B cell (primary cell): ENCODE results near the gene CCDC28B. TPM values are rescaled to one million over a fixed set of nuclear protein-coding genes. Genes with fewer than 3 reads are reported as not detected.

ENCODE experiments used
- ATAC-seq: fragments of 200-7000 bp; cut with Tn5 transposase; one replicate; pipeline ENCODE4 v1.10.0; 2021; ENCODE audit warnings: low read depth, mild to moderate bottlenecking, moderate number of reproducible peaks, moderate library complexity
- CTCF ChIA-PET: fragments of 350-600 bp; sonication (Branson Sonifier 250); formaldehyde crosslinking; loops from one replicate; lab custom pipeline; 2021; ENCODE audit warnings: antibody characterized with exemption, inconsistent platforms; lab: Charles Lee
- POLR2A ChIA-PET: fragments of 350-600 bp; sonication (Branson Sonifier 250); formaldehyde crosslinking; loops from one replicate; lab custom pipeline; 2021; ENCODE audit warnings: antibody characterized with exemption; lab: Charles Lee
- DNase-seq: peaks from one replicate; pipeline ENCODE4 v3.0.0; 2013
- H2AFZ ChIP-seq: 2 replicates; pipeline ENCODE4 v1.6.1; 2012; ENCODE audit warnings: mild to moderate bottlenecking, low read depth, low read length; ENCODE audit not compliant: insufficient read depth, poor library complexity, severe bottlenecking
- H3K27ac ChIP-seq, 2 donors: 1 replicate in 1 of 2; 2 replicates in 1 of 2; pipeline ENCODE4 v1.5.1; 2012 to 2013; ENCODE audit warnings: low read length in 2 of 2, mild to moderate bottlenecking in 2 of 2, moderate library complexity in 1 of 2
- H3K27me3 ChIP-seq, 4 experiments: fragments of 200-600 bp in 1 of 4; sonication (generic) in 1 of 4; replicated peaks in 1 of 4; 1 replicate in 2 of 4; 2 replicates in 2 of 4; pipeline versions ENCODE4 v1.6.1 to v1.7.0; 2013 to 2016; ENCODE audit warnings: low read length in 3 of 4, mild to moderate bottlenecking in 2 of 4, mixed read lengths in 1 of 4, moderate library complexity in 1 of 4; ENCODE audit not compliant: insufficient read depth in 4 of 4, control insufficient read depth in 3 of 4; ENCODE audit errors: control extremely low read depth in 1 of 4
- H3K36me3 ChIP-seq, 2 experiments: replicated peaks in 1 of 2; 1 replicate in 1 of 2; 2 replicates in 1 of 2; pipeline versions ENCODE4 v1.6.1 to v1.7.1; 2013; ENCODE audit warnings: low read length in 1 of 2; ENCODE audit not compliant: insufficient read depth in 2 of 2, control insufficient read depth in 1 of 2; ENCODE audit errors: control extremely low read depth in 1 of 2, extremely low read depth in 1 of 2
- H3K4me1 ChIP-seq, 2 donors: fragments of 200-600 bp in 1 of 2; sonication (generic) in 1 of 2; 1 replicate in 1 of 2; 2 replicates in 1 of 2; pipeline versions ENCODE4 v1.5.1 to v1.6.1; 2013 to 2017; ENCODE audit warnings: low read length in 2 of 2; ENCODE audit not compliant: control insufficient read depth in 2 of 2, insufficient read depth in 2 of 2
- H3K4me2 ChIP-seq: replicated peaks from 2 replicates; pipeline ENCODE3; 2012; ENCODE audit warnings: mild to moderate bottlenecking, low read depth, low read length; ENCODE audit not compliant: poor library complexity, severe bottlenecking
- H3K4me3 ChIP-seq, 5 experiments: fragments of 200-600 bp in 1 of 5; sonication (generic) in 1 of 5; 1 replicate in 3 of 5; 2 replicates in 2 of 5; pipeline versions ENCODE4 v1.5.1 to v1.7.0; 2011 to 2016; ENCODE audit warnings: low read length in 4 of 5, mild to moderate bottlenecking in 4 of 5, low read depth in 2 of 5, control low read depth in 1 of 5, moderate library complexity in 1 of 5; ENCODE audit not compliant: insufficient read depth in 1 of 5; ENCODE audit errors: control extremely low read depth in 1 of 5, extremely low read depth in 1 of 5
- H3K79me2 ChIP-seq: fragments of 200-600 bp; sonication (generic); one replicate; pipeline ENCODE4 v1.6.0; 2016; ENCODE audit warnings: low read length; ENCODE audit not compliant: control insufficient read depth, insufficient read depth
- H3K9ac ChIP-seq: fragments of 200-600 bp; sonication (generic); 2 replicates; pipeline ENCODE4 v1.6.1; 2017; ENCODE audit warnings: mild to moderate bottlenecking, low read length, moderate library complexity
- H3K9me3 ChIP-seq, 3 donors: one replicate each; pipeline versions ENCODE4 v1.6.1 to v1.7.1; 2013; ENCODE audit warnings: low read length in 2 of 3; ENCODE audit not compliant: control insufficient read depth in 2 of 3, insufficient read depth in 1 of 3; ENCODE audit errors: control extremely low read depth in 1 of 3
- H4K20me1 ChIP-seq: 2 replicates; pipeline ENCODE4 v1.6.0; 2012; ENCODE audit warnings: mild to moderate bottlenecking, low read length; ENCODE audit not compliant: insufficient read depth, control insufficient read depth, poor library complexity, severe bottlenecking
- H3K27ac Mint-ChIP-seq: one replicate; pipeline ENCODE4 v1.8.0; 2021; ENCODE audit warnings: mixed read lengths
- H3K27me3 Mint-ChIP-seq: one replicate; pipeline ENCODE4 v1.8.0; 2021; ENCODE audit warnings: mixed read lengths
- H3K4me1 Mint-ChIP-seq: one replicate; pipeline ENCODE4 v1.8.0; 2021; ENCODE audit warnings: mixed read lengths
- H3K4me3 Mint-ChIP-seq: one replicate; pipeline ENCODE4 v1.8.0; 2021; ENCODE audit warnings: mixed read lengths
- H3K9me3 Mint-ChIP-seq: one replicate; pipeline ENCODE4 v1.8.0; 2022; ENCODE audit warnings: mixed read lengths; ENCODE audit not compliant: insufficient read depth
- EZH2 ChIP-seq: IDR thresholded peaks from 2 replicates; pipeline ENCODE4 v1.6.1; 2012; ENCODE audit warnings: borderline replicate concordance, low read depth, mild to moderate bottlenecking, moderate library complexity, low read length; ENCODE audit not compliant: insufficient read depth, poor library complexity, severe bottlenecking
- WGBS: methylation state at CpG from one replicate; pipeline ENCODE4 v1.1.5; 2013; ENCODE audit warnings: missing lambda C conversion rate; ENCODE audit not compliant: insufficient coverage; 5-methylcytosine and 5-hydroxymethylcytosine counted together
- intact Hi-C: fragments of 100-400 bp; cut with micrococcal nuclease; formaldehyde crosslinking; loops from one replicate; pipeline ENCODE4 v1.10.0; 2022
- polyA plus RNA-seq: library from polyadenylated mRNA; depleted of rRNA; stranded (reverse); fragments of >200 nt; gene quantifications from 2 replicates; pipeline ENCODE4 v1.2.3, GENCODE V29; 2012
- total RNA-seq, 2 donors: library from RNA; stranded (reverse); fragments of 120-200 nt in 1 of 2; gene quantifications; 1 replicate in 1 of 2; 2 replicates in 1 of 2; pipeline versions ENCODE4 v1.2.3 to v1.2.4, GENCODE V29; 2013 to 2022
- TF ChIP-seq, protein P1 (sequence below): fragments of 200-600 bp; IDR thresholded peaks from one replicate; pipeline ENCODE4 v1.8.0; 2022; ENCODE audit warnings: antibody characterized with exemption, mild to moderate bottlenecking

Gene CCDC28B
- total and polyA plus RNA-seq, 2 donors (not counting 1 experiment from before 2014, with no cell fraction given): 7.8 to 8.0 TPM

DNA sequence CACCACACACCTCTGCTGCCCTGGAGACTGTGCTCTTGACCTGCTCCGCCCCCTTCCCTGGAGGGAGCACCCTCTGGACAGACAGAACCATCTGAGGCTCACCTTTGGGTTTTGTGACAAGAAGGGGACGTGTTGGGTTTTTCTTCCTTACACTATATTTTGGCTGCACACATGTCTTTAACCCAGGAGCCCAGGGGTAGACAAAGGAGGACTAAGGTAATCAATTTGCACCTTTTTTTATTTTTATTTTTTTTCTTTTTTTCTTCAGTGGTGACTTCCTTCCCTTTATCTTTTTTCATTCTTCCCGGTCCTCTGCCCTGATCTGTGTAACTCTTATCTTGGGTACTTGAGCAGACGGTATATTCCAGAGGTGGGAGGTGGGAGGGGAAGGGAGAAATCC is 29.4 kb upstream of the CCDC28B start:
- Histone ChIP-seq H3K27ac (no peak overlapping the region), H3K4me3 (no peak overlapping the region), H3K4me2 (no peak overlapping the region), H3K27me3 (no peaks in the 10 kb centered on the region), H3K9ac (no peak overlapping the region), H3K4me1 (no peaks in the 10 kb centered on the region), H4K20me1 (no peaks in the 10 kb centered on the region), H3K36me3 (peaks cover 11 to 70% of the 10 kb centered on the region in 2 experiments), H3K79me2 (peaks cover 2% of the 10 kb centered on the region), H3K9me3 (no peaks in the 10 kb centered on the region), H2AFZ (no peak overlapping the region)
- ChIA-PET POLR2A (no interaction called here), CTCF (interaction anchor here (1.0 kb wide), 1 partner anchor 44 kb away, joined by 3 read pairs; no protein-coding TSS in a partner anchor)
- H3K4me3 Mint-ChIP-seq: no peak overlapping the region
- H3K4me1 Mint-ChIP-seq: no peaks in the 10 kb centered on the region
- TF ChIP-seq, protein P1, sequence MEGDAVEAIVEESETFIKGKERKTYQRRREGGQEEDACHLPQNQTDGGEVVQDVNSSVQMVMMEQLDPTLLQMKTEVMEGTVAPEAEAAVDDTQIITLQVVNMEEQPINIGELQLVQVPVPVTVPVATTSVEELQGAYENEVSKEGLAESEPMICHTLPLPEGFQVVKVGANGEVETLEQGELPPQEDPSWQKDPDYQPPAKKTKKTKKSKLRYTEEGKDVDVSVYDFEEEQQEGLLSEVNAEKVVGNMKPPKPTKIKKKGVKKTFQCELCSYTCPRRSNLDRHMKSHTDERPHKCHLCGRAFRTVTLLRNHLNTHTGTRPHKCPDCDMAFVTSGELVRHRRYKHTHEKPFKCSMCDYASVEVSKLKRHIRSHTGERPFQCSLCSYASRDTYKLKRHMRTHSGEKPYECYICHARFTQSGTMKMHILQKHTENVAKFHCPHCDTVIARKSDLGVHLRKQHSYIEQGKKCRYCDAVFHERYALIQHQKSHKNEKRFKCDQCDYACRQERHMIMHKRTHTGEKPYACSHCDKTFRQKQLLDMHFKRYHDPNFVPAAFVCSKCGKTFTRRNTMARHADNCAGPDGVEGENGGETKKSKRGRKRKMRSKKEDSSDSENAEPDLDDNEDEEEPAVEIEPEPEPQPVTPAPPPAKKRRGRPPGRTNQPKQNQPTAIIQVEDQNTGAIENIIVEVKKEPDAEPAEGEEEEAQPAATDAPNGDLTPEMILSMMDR: no peak
- TF ChIP-seq EZH2: no peak
- ATAC-seq (no peak), DNase-seq (no peak)
- no peaks in the 10 kb centered on the region for H3K27me3 Mint-ChIP-seq
- no peaks in the 10 kb centered on the region for H3K9me3 Mint-ChIP-seq
- intact Hi-C loops: no loop called here
- no CpG with 5 or more reads among the region's 4 CpGs for WGBS
- H3K27ac Mint-ChIP-seq: no peak overlapping the region

DNA sequence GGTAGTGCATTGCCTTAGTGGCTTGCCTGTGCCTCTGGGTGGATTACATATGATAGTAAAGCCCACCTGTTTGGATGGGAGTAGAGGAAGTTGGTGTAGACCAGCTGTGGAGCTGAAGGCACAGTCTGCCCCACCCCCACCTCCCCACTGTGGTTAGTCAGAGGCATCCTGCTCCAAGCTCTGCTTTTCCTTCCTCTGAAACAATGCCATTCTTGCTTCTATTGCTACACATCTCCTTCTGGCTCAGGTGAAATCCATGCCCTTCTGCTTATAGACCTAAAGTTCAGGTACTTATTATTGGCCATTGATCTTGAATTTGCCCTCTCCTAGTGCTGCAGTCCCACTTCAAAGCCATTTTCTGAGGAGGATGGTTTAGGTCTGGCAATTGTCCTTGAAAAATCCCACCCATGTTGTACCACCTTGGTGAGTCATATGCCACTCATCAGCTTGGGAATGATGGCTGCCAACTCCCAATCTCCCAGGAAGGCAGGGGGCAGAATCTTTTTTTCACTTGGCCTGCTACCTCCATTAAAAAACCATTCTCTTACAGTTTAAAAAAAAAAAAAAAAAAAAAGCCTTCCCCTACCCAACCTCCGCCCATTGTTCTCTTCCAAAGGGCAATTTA is 27.7 kb upstream of the CCDC28B start:
- Histone ChIP-seq H4K20me1 (no peaks in the 10 kb centered on the region), H3K36me3 (peaks cover 5 to 58% of the 10 kb centered on the region in 2 experiments), H3K27me3 (no peaks in the 10 kb centered on the region), H3K4me1 (no peaks in the 10 kb centered on the region), H3K9ac (no peak overlapping the region), H3K79me2 (no peaks in the 10 kb centered on the region), H2AFZ (no peak overlapping the region), H3K4me3 (no peak overlapping the region), H3K9me3 (no peaks in the 10 kb centered on the region), H3K27ac (no peak overlapping the region), H3K4me2 (no peak overlapping the region)
- H3K9me3 Mint-ChIP-seq: no peaks in the 10 kb centered on the region
- H3K4me1 Mint-ChIP-seq: no peaks in the 10 kb centered on the region
- ATAC-seq: no peak
- WGBS: no CpG with 5 or more reads among the region's 1 CpG
- no peak overlapping the region for H3K4me3 Mint-ChIP-seq
- ChIA-PET POLR2A (interaction anchor here (0.6 kb wide), 1 partner anchor 389 kb away, joined by 6 read pairs; no protein-coding TSS in a partner anchor), CTCF (interaction anchor here (0.6 to 1.4 kb wide), 2 partner anchors 68 to 917 kb away, joined by 3 read pairs; no protein-coding TSS in a partner anchor)
- TF ChIP-seq EZH2: no peak
- TF ChIP-seq, protein P1: no peak
- no peak overlapping the region for H3K27ac Mint-ChIP-seq
- DNase-seq: no peak
- H3K27me3 Mint-ChIP-seq: no peaks in the 10 kb centered on the region
- intact Hi-C loops: no loop called here
